ENCODE results near the gene DUS1L.

Gene DUS1L

GRCh38 chr17:82105882-82106687, 40.5 kb upstream of the DUS1L start:
- no peaks in the 10 kb centered on the region for H3K9me3 ChIP-seq
- peak in 1 of 2 experiments; percentile 67 for DNase-seq (ENCODE audit: low spot score in 2 of 2)
- peaks cover 12% of the 10 kb centered on the region for H3K4me1 ChIP-seq
- H3K4me3 ChIP-seq = no peak overlapping the region
- in situ Hi-C loops (cut with MboI; ENCODE audit: low sequenced_read_pairs) = no loop called here
- no peaks in the 10 kb centered on the region for H3K36me3 ChIP-seq (replicated peaks)
- no peaks in the 10 kb centered on the region for H3K27me3 ChIP-seq (ENCODE audit: low read depth)

- peaks cover 12% of the 10 kb centered on the region for H3K4me1 ChIP-seq
- no peak overlapping the region for H3K4me3 ChIP-seq
- in situ Hi-C loops (cut with MboI; ENCODE audit: low sequenced_read_pairs) = no loop called here
- H3K36me3 ChIP-seq (replicated peaks) = no peaks in the 10 kb centered on the region
- DNase-seq (ENCODE audit: low spot score in 2 of 2) = no peak
- no peaks in the 10 kb centered on the region for H3K27me3 ChIP-seq (ENCODE audit: low read depth)
- no peaks in the 10 kb centered on the region for H3K9me3 ChIP-seq
Observed at GRCh38 chr17:82105417-82105881, 39.8 kb upstream of the DUS1L start.

- H3K27me3 ChIP-seq (ENCODE audit: low read depth) = no peaks in the 10 kb centered on the region
- no peak overlapping the region for H3K4me3 ChIP-seq
- H3K9me3 ChIP-seq = no peaks in the 10 kb centered on the region
- in situ Hi-C loops (cut with MboI; ENCODE audit: low sequenced_read_pairs) = no loop called here
- H3K4me1 ChIP-seq = peaks cover 16% of the 10 kb centered on the region
- no peak for DNase-seq (ENCODE audit: low spot score in 2 of 2)
- H3K36me3 ChIP-seq (replicated peaks) = no peaks in the 10 kb centered on the region
Observed at GRCh38 chr17:82104797-82105416, 39.3 kb upstream of the DUS1L start.

GRCh38 chr17:82103553-82104451, 38.2 kb upstream of the DUS1L start:
- peak in 1 of 2 experiments; percentile 48 for DNase-seq (ENCODE audit: low spot score in 2 of 2)
- peaks cover 25% of the 10 kb centered on the region for H3K4me1 ChIP-seq
- no peaks in the 10 kb centered on the region for H3K9me3 ChIP-seq
- H3K36me3 ChIP-seq (replicated peaks) = no peaks in the 10 kb centered on the region
- in situ Hi-C loops (cut with MboI; ENCODE audit: low sequenced_read_pairs) = no loop called here
- no peak overlapping the region for H3K4me3 ChIP-seq
- H3K27me3 ChIP-seq (ENCODE audit: low read depth) = no peaks in the 10 kb centered on the region

GRCh38 chr17:82101767-82102679, 36.4 kb upstream of the DUS1L start:
- no peaks in the 10 kb centered on the region for H3K27me3 ChIP-seq (ENCODE audit: low read depth)
- in situ Hi-C loops (cut with MboI; ENCODE audit: low sequenced_read_pairs) = no loop called here
- peak in 1 of 2 experiments; percentile 23 for DNase-seq (ENCODE audit: low spot score in 2 of 2)
- no peak overlapping the region for H3K4me3 ChIP-seq
- no peaks in the 10 kb centered on the region for H3K9me3 ChIP-seq
- peaks cover 9% of the 10 kb centered on the region; the same call in 1 of the 2 replicates for H3K36me3 ChIP-seq (replicated peaks)
- H3K4me1 ChIP-seq = peaks cover 25% of the 10 kb centered on the region

- no peaks in the 10 kb centered on the region for H3K9me3 ChIP-seq
- peaks cover 29% of the 10 kb centered on the region for H3K4me1 ChIP-seq
- no peak overlapping the region for H3K4me3 ChIP-seq
- DNase-seq (ENCODE audit: low spot score in 2 of 2) = peak in 1 of 2 experiments; percentile 11
- peaks cover 17% of the 10 kb centered on the region for H3K36me3 ChIP-seq (replicated peaks)
- no peaks in the 10 kb centered on the region for H3K27me3 ChIP-seq (ENCODE audit: low read depth)
- in situ Hi-C loops (cut with MboI; ENCODE audit: low sequenced_read_pairs) = no loop called here
Observed at GRCh38 chr17:82101301-82101715, 35.7 kb upstream of the DUS1L start.

GRCh38 chr17:82100502-82101298, 35.1 kb upstream of the DUS1L start:
- Histone ChIP-seq H3K27me3 (ENCODE audit: low read depth) (no peaks in the 10 kb centered on the region), H3K36me3 (replicated peaks) (peaks cover 23% of the 10 kb centered on the region), H3K4me3 (no peak overlapping the region), H3K9me3 (no peaks in the 10 kb centered on the region), H3K4me1 (peaks cover 30% of the 10 kb centered on the region)
- no peak for DNase-seq (ENCODE audit: low spot score in 2 of 2)
- in situ Hi-C loops (cut with MboI; ENCODE audit: low sequenced_read_pairs) = no loop called here

GRCh38 chr17:82098939-82099763, 33.5 kb upstream of the DUS1L start:
- in situ Hi-C loops (cut with MboI; ENCODE audit: low sequenced_read_pairs) = no loop called here
- no peaks in the 10 kb centered on the region for H3K27me3 ChIP-seq (ENCODE audit: low read depth)
- no peaks in the 10 kb centered on the region for H3K9me3 ChIP-seq
- no peak for DNase-seq (ENCODE audit: low spot score in 2 of 2)
- peak overlapping the region; percentile 47 for H3K4me3 ChIP-seq
- peaks cover 30% of the 10 kb centered on the region for H3K4me1 ChIP-seq
- peaks cover 36% of the 10 kb centered on the region for H3K36me3 ChIP-seq (replicated peaks)

GRCh38 chr17:82098169-82098938, 32.8 kb upstream of the DUS1L start, which contains the start of gene FASN:
Gene FASN, minus strand, starts transcription at chr17:82098236. Its CDS starts 1,791 bp downstream, at chr17:82096445.
- H3K9me3 ChIP-seq = no peaks in the 10 kb centered on the region
- peak within 1 kb of the TSS; percentile 74 for H3K4me3 ChIP-seq
- peaks cover 25% of the 10 kb centered on the region for H3K4me1 ChIP-seq
- peak; percentile 86 to 96 for DNase-seq (ENCODE audit: low spot score in 2 of 2)
- in situ Hi-C loops (cut with MboI; ENCODE audit: low sequenced_read_pairs) = no loop called here
- H3K27me3 ChIP-seq (ENCODE audit: low read depth) = no peaks in the 10 kb centered on the region
- H3K36me3 ChIP-seq (replicated peaks) = peaks cover 42% of the 10 kb centered on the region

GRCh38 chr17:82097919-82098168, 32.2 kb upstream of the DUS1L start:
- DNase-seq (ENCODE audit: low spot score in 2 of 2) = no peak
- H3K4me3 ChIP-seq = peak overlapping the region; percentile 74
- in situ Hi-C loops (cut with MboI; ENCODE audit: low sequenced_read_pairs) = no loop called here
- H3K4me1 ChIP-seq = peaks cover 22% of the 10 kb centered on the region
- peaks cover 47% of the 10 kb centered on the region for H3K36me3 ChIP-seq (replicated peaks)
- no peaks in the 10 kb centered on the region for H3K9me3 ChIP-seq
- H3K27me3 ChIP-seq (ENCODE audit: low read depth) = no peaks in the 10 kb centered on the region

GRCh38 chr17:82097184-82097918, 31.7 kb upstream of the DUS1L start:
- DNase-seq (ENCODE audit: low spot score in 2 of 2) = peak in 1 of 2 experiments; percentile 68
- in situ Hi-C loops (cut with MboI; ENCODE audit: low sequenced_read_pairs) = no loop called here
- H3K4me1 ChIP-seq = peaks cover 22% of the 10 kb centered on the region

More at GRCh38 chr17:82097184-82097918, 31.7 kb upstream of the DUS1L start:
- Histone ChIP-seq H3K27me3 (ENCODE audit: low read depth) (no peaks in the 10 kb centered on the region), H3K9me3 (no peaks in the 10 kb centered on the region), H3K36me3 (replicated peaks) (peaks cover 52% of the 10 kb centered on the region), H3K4me3 (peak overlapping the region; percentile 74)

Measured in HAP-1 (cell line).